Activated CD4-positive, alpha-beta T cell treated with anti-CD3 and anti-CD28 coated beads, Interleukin-2, Interleukin-4, amounts not matched to agents 100 ng/mL and 50 ng/mL, durations not matched to agents 16 hours and 8 hours (primary cell): ENCODE data around the gene NCOR1.
"Not testable (repeated sequence)": the region's sequence is repeated elsewhere in the genome, so short reads cannot be mapped to it uniquely, and the experiment has no call there.

ENCODE experiments used
- DNase-seq: peaks from one replicate; pipeline ENCODE4 v3.0.0-alpha.2; 2020; ENCODE audit warnings: low spot score

Gene NCOR1

DNA sequence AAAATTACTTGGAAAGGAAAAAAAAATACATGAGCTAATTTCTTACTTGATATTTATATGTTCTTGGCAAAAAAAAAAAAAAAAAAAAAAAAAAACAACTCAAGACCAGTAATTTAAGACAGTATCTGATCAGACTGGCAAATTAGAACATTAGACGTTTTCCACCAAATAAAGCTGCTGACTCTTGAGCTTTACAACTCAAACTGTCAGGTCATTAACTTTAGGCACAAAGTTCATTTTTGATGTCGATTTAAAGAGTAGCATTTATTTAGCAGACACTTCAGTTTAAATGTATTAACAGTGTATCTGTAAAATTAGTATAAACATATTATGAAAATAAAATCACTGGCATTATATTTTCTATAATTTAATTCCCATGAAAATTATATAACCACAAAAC lies 66.7 kb downstream of the NCOR1 start:
- DNase-seq, result no peak

GRCh38 chr17:16145319-16145890 lies 69.9 kb downstream of the NCOR1 start:
- not testable (repeated sequence) for DNase-seq

GRCh38 chr17:16141685-16142084 lies 73.6 kb downstream of the NCOR1 start:
- DNase-seq, result no peak

DNA sequence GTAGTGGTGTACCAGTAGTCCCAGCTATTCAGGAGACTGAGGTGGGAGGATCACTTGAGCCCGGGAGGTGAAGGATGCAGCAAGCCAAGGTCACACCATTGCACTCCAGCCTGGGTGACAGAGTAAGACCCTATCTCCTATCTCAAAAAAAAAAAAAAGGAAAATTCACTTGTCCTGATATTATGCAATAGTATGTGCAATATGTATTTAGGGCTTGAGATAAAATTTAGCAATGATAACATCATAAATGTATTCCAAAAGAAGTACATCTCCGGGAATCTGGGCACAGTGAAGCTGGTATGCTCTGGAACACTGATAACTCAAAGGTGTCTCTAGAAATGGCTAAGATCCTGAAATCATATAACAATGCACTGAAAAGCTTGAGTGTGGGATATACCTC lies 74.5 kb downstream of the NCOR1 start:
- DNase-seq, result no peak

DNA sequence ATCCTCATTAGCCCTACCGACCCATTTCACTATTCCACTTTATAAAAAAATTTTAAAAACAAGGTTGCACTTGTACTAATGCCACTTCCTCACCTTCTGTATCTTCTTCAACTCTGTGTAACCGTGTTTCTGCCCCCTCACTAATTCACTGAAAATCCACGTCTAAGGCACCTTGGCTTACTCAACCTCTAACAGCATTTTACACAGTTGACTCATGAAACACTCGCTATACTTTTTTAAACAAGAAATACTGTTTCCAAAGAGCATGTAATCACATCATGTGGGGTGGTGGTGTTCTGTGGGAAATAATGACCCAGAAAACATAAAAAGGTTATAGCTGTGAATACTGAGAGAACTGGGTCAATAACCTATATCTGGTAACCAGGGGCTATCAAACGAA lies 79.9 kb downstream of the NCOR1 start:
- DNase-seq, result no peak

DNA sequence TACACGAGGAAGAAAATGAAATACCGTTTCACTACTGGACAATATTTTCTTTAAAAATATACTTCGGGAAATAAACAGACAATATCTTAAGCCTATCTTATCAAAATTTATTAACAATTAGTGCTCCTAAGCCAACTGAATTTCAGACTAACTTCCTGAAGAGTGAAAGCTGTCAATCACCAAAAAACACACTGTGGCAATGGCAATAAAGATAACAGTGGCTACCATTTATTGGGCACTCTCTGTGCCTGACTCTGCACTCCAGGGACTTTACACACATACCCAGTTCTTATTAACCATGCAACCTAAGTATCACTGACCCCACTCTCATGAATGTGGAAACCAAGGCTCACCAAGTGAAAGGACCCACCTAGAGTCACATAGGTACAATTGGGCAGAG lies 83.7 kb downstream of the NCOR1 start:
- DNase-seq, result no peak

- DNase-seq, result no peak
These were observed 85.7 kb downstream of the NCOR1 start for GRCh38 chr17:16129441-16130205.

DNA sequence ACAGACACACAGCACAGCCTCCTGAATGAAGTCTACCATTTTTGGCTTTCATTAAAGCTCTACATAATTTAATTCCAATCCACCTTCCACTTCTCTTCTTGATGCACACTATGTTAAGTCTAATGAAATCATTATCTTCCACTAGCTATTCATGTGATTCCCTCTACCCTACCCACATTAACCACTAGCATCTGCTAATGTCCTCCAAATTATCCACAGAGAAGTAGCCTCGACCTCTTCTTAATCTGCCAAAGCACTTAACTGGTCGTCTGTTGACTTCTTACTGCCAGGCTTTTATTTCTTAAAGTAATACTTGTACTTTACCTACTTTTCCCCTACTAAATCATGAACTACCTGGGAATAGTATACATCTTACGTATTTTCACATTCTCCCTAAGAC lies 91.8 kb downstream of the NCOR1 start:
- DNase-seq, result no peak

- no peak for DNase-seq
These were observed 92.5 kb downstream of the NCOR1 start for GRCh38 chr17:16122697-16123434.

DNA sequence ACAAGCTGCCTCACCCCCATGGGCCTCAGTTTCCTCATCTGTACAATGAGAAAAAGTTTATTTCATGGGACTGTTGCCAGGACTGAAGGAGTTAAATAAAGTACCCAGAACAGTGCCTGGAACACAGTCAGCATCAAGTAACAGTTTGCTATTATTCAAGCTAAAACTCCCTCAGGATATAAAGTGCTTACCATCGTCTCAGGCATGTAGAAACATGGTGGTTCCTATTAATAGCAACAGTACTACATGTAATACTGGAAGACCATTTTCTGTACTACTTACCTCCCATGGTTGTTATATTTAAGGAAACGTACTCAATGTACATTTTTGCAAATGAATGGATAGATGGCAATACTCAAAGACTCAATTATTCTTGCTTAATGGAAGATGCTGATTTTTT lies 93.4 kb downstream of the NCOR1 start:
- DNase-seq, result no peak

- no peak for DNase-seq
These were observed 94.4 kb downstream of the NCOR1 start for GRCh38 chr17:16120937-16121336.

DNA sequence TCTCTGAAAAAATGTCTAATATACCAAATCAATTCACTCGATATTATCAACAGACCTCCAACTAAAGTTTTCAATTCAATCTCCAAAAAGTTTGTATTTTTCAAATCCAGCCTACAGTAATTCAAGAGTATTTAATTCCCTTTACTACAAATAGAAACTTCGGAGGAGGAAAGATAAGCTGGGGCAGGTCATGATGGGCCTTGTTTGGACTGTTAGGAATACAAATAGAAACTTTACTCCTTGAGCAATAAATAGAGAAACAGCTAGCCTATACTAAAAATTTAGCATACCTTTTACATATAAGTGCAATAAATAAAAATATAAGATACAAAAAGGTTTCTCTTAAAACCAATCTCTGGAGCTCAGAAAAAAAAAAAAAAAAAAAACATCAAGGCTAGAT lies 98.2 kb downstream of the NCOR1 start:
- DNase-seq, result no peak

- not testable (repeated sequence) for DNase-seq
These were observed 100.1 kb downstream of the NCOR1 start for GRCh38 chr17:16115077-16115698.

GRCh38 chr17:16108871-16109270 lies 106.5 kb downstream of the NCOR1 start:
- no peak for DNase-seq

GRCh38 chr17:16108386-16108785 lies 106.9 kb downstream of the NCOR1 start:
- DNase-seq, result no peak

DNA sequence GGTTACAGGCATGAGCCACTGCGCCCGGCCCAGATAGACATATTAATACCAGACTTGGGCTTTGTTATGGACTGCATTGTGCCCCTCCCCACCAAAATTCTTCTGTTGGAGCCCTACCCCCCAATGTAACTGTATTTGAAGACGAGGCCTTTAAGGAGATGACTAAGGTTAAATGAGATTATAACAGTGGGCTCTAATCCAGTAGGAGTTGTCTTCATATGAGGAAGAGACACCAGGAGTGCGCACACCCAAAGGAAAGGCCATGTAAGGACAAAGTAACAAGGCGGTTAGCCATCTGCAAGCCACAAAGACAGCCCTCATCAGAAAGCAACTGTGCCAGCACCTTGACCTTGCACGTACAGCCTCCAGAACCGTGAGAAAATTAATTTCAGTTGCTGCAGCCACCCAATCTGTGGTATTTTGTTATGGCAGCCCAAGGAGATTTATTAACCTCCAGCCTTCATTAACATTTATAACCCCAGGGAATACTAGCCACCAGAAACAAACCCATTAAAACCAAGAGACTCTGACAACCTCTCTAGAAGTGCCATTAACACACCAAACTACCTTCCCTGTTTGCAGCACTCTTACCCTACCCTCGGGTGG lies 108.1 kb downstream of the NCOR1 start:
- no peak for DNase-seq

DNA sequence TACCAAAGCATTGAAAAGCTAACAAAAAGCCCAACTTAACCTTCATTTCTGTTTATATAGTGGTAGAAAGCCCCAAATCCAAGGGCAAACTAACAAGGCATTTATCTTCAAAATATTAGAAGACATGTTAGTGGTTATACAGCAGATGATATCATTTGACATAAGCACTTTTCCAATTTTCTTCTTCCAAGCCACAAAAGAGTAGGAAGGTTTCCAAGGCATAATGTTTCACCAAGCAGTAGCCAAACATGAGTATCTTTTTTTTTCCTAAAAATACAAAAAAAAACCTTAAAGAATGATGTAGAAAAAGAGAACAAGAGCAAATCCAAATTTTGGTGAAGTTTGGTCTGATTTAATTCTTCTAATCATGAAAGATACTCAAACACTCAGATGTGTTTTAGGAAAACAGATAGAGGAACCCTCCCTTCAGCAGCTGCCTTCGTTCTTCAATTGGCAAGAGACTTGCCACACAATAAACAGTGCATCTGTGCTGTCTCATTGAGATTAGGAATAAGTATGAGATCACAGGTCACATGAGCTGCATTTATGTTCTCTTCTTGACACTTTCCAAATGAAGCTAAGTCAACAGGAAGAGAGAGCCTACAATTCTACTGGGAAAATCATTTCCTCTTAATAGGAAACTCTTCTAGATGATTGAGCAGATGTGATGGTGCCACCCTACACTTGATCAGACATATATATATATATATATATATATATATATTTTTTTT lies 109.0 kb downstream of the NCOR1 start:
- DNase-seq, result no peak

- no peak for DNase-seq
These were observed 111.1 kb downstream of the NCOR1 start for GRCh38 chr17:16104189-16104588.

- no peak for DNase-seq
These were observed 113.9 kb downstream of the NCOR1 start for GRCh38 chr17:16101440-16101839.

GRCh38 chr17:16100737-16101400 lies 114.5 kb downstream of the NCOR1 start:
- peak; percentile 2 for DNase-seq

DNA sequence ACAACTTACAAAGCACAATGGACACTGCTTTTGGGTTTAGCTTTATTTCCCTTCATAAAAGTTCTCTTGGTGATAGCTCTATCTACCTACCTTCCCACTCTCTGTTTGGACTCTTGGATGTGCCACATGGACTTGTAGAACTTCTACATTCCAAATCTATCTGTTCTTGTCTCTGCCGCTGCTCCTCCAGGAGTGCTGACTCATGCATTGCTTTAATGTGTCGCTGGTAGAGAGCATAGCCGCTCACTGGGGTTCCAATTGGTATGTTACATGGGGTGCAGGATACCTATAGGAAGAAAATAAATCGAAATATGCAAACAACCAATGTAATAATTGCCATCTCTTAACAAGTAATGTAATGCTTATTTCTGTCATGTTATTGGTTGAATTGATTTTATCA lies 123.6 kb downstream of the NCOR1 start:
- DNase-seq, result no peak
